ENCODE results near the gene ATXN10.

The ATXN10 gene

GRCh38 chr22:45785458-45785857 lies 113.8 kb downstream of the ATXN10 start:
- no peaks in the 10 kb centered on the region for H3K9me2 ChIP-seq (ENCODE audit: low read depth, low read length)
- H3F3A ChIP-seq (ENCODE audit: insufficient read depth, low read length), result no peaks in the 10 kb centered on the region
- H4K20me1 ChIP-seq (ENCODE audit: insufficient read depth, low read length), result no peaks in the 10 kb centered on the region
- peak overlapping the region; percentile 57 for H3K4me3 ChIP-seq (ENCODE audit: low read depth, low read length, poor library complexity, severe bottlenecking)
- no peaks in the 10 kb centered on the region for H3K27me3 ChIP-seq (ENCODE audit: insufficient read depth, low read length)
- H3K4me1 ChIP-seq (ENCODE audit: insufficient read depth, low read length, severe bottlenecking), result peaks cover 63% of the 10 kb centered on the region
- peaks cover 31% of the 10 kb centered on the region; the same call in 1 of the 2 replicates for H3K79me2 ChIP-seq (ENCODE audit: insufficient read depth, low read length)
- H3K9me3 ChIP-seq (ENCODE audit: low read length), result no peaks in the 10 kb centered on the region
- TF ChIP-seq CTCF (IDR thresholded peaks at IDR 0.05; ENCODE audit: low read length) (no peak), EZH2 (IDR thresholded peaks at IDR 0.05; ENCODE audit: borderline replicate concordance, low read length) (no peak)
- H3K9ac ChIP-seq (ENCODE audit: low read length), result peak overlapping the region; percentile 83
- peak overlapping the region; percentile 78 for H3K4me2 ChIP-seq (ENCODE audit: low read length)
- no peak overlapping the region for H2AFZ ChIP-seq (ENCODE audit: low read length)
- peak overlapping the region; percentile 100 for H3K27ac ChIP-seq (ENCODE audit: low read depth, low read length, poor library complexity, severe bottlenecking)
- peaks cover 56% of the 10 kb centered on the region for H3K36me3 ChIP-seq (ENCODE audit: insufficient read depth, low read length)

- H3K36me3 ChIP-seq (ENCODE audit: insufficient read depth, low read length), result peaks cover 60% of the 10 kb centered on the region
- H3K27ac ChIP-seq (ENCODE audit: low read depth, low read length, poor library complexity, severe bottlenecking), result peak overlapping the region; percentile 100
- no peaks in the 10 kb centered on the region for H4K20me1 ChIP-seq (ENCODE audit: insufficient read depth, low read length)
- no peak overlapping the region for H2AFZ ChIP-seq (ENCODE audit: low read length)
- H3F3A ChIP-seq (ENCODE audit: insufficient read depth, low read length), result no peaks in the 10 kb centered on the region
- TF ChIP-seq CTCF (IDR thresholded peaks at IDR 0.05; ENCODE audit: low read length) (no peak), EZH2 (IDR thresholded peaks at IDR 0.05; ENCODE audit: borderline replicate concordance, low read length) (no peak)
- H3K4me2 ChIP-seq (ENCODE audit: low read length), result no peak overlapping the region
- H3K4me3 ChIP-seq (ENCODE audit: low read depth, low read length, poor library complexity, severe bottlenecking), result no peak overlapping the region
- H3K9me3 ChIP-seq (ENCODE audit: low read length), result no peaks in the 10 kb centered on the region
- H3K4me1 ChIP-seq (ENCODE audit: insufficient read depth, low read length, severe bottlenecking), result peaks cover 50% of the 10 kb centered on the region
- peaks cover 31% of the 10 kb centered on the region; the same call in 1 of the 2 replicates for H3K79me2 ChIP-seq (ENCODE audit: insufficient read depth, low read length)
- no peaks in the 10 kb centered on the region for H3K27me3 ChIP-seq (ENCODE audit: insufficient read depth, low read length)
- no peaks in the 10 kb centered on the region for H3K9me2 ChIP-seq (ENCODE audit: low read depth, low read length)
- no peak overlapping the region; the same call in 1 of the 2 replicates for H3K9ac ChIP-seq (ENCODE audit: low read length)
Observed at GRCh38 chr22:45786726-45787125, 115.1 kb downstream of the ATXN10 start.

GRCh38 chr22:45787759-45788158 lies 116.1 kb downstream of the ATXN10 start:
- Histone ChIP-seq H3K9ac (ENCODE audit: low read length) (no peak overlapping the region), H3K27me3 (ENCODE audit: insufficient read depth, low read length) (no peaks in the 10 kb centered on the region), H3K9me3 (ENCODE audit: low read length) (no peaks in the 10 kb centered on the region), H3K27ac (ENCODE audit: low read depth, low read length, poor library complexity, severe bottlenecking) (peak overlapping the region; percentile 33), H3K4me3 (ENCODE audit: low read depth, low read length, poor library complexity, severe bottlenecking) (no peak overlapping the region), H3K4me1 (ENCODE audit: insufficient read depth, low read length, severe bottlenecking) (peaks cover 40% of the 10 kb centered on the region), H3K4me2 (ENCODE audit: low read length) (no peak overlapping the region), H2AFZ (ENCODE audit: low read length) (no peak overlapping the region), H3K9me2 (ENCODE audit: low read depth, low read length) (no peaks in the 10 kb centered on the region), H3F3A (ENCODE audit: insufficient read depth, low read length) (no peaks in the 10 kb centered on the region), H4K20me1 (ENCODE audit: insufficient read depth, low read length) (no peaks in the 10 kb centered on the region), H3K79me2 (ENCODE audit: insufficient read depth, low read length) (peaks cover 31% of the 10 kb centered on the region; the same call in 1 of the 2 replicates), H3K36me3 (ENCODE audit: insufficient read depth, low read length) (peaks cover 57% of the 10 kb centered on the region)
- TF ChIP-seq CTCF (IDR thresholded peaks at IDR 0.05; ENCODE audit: low read length) (no peak), EZH2 (IDR thresholded peaks at IDR 0.05; ENCODE audit: borderline replicate concordance, low read length) (no peak)

Data from OCI-LY1 (cell line).